GM10248 (cell line): ENCODE results near the gene SNRPB2.

ENCODE experiments used
- CTCF ChIA-PET: fragments of 300-600 bp; sonication (Branson Sonifier 250); formaldehyde crosslinking; extraction: SDS; loops from one replicate; lab custom pipeline; 2021; ENCODE audit warnings: antibody characterized with exemption; lab: Yijun Ruan, JAX
- POLR2A ChIA-PET: fragments of 350-650 bp; sonication (Branson Sonifier 250); formaldehyde crosslinking; extraction: SDS; loops from one replicate; lab custom pipeline; 2020; ENCODE audit warnings: antibody characterized with exemption; lab: Yijun Ruan, JAX
- DNase-seq: peaks from one replicate; pipeline ENCODE4 v3.0.0; 2012; ENCODE audit errors: extremely low spot score
- TF ChIP-seq, protein P1 (sequence below): IDR thresholded peaks from 2 replicates; pipeline ENCODE4 v1.5.1; 2012; ENCODE audit warnings: mild to moderate bottlenecking, low read depth; ENCODE audit errors: extremely low read depth, missing control alignments, control extremely low read depth

SNRPB2 gene

DNA sequence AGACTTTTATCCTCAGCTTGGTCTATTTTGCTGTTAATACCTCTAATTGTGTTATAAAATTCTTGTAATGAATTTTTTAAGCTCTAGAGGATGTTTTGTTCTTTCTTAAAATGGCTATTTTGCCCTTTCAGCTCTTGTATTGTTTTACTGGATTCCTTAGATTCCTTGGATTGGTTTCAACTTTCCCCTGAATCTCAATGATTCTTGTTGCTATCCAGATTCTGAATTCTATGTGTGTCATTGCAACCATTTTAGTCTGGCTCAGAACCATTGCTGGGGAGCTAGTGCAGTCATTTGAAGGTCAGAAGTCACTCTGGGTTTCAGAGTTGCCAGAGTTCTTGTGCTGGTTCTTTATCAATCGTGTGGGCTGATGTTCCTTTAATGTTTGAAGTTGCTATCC lies 55.4 kb downstream of the SNRPB2 start:
- ChIA-PET CTCF (no interaction called here), POLR2A (no interaction called here)
- TF ChIP-seq, protein P1, sequence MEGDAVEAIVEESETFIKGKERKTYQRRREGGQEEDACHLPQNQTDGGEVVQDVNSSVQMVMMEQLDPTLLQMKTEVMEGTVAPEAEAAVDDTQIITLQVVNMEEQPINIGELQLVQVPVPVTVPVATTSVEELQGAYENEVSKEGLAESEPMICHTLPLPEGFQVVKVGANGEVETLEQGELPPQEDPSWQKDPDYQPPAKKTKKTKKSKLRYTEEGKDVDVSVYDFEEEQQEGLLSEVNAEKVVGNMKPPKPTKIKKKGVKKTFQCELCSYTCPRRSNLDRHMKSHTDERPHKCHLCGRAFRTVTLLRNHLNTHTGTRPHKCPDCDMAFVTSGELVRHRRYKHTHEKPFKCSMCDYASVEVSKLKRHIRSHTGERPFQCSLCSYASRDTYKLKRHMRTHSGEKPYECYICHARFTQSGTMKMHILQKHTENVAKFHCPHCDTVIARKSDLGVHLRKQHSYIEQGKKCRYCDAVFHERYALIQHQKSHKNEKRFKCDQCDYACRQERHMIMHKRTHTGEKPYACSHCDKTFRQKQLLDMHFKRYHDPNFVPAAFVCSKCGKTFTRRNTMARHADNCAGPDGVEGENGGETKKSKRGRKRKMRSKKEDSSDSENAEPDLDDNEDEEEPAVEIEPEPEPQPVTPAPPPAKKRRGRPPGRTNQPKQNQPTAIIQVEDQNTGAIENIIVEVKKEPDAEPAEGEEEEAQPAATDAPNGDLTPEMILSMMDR, result no peak
- no peak for DNase-seq
